HepG2 (cell line): ENCODE data around the gene RPGRIP1.

Experiments used
- CTCF ChIP-seq: sonication (generic); formaldehyde crosslinking; IDR thresholded peaks from 2 replicates; pipeline ENCODE4 v1.5.0; 2020; ENCODE audit warnings: mild to moderate bottlenecking, missing genetic modification reagents, moderate library complexity
- HNRNPH1 ChIP-seq: fragments of 200-400 bp; formaldehyde crosslinking; optimal IDR thresholded peaks from 2 replicates; pipeline ENCODE3; 2017; ENCODE audit warnings: mild to moderate bottlenecking, low read depth, low read length
- ISL2 ChIP-seq: sonication (generic); formaldehyde crosslinking; IDR thresholded peaks from 2 replicates; pipeline ENCODE4 v1.5.0; 2020; ENCODE audit warnings: missing genetic modification reagents
- KDM6A ChIP-seq: IDR thresholded peaks from 2 replicates; pipeline ENCODE4 v1.6.1; 2016; ENCODE audit warnings: low read depth
- MAX ChIP-seq: IDR thresholded peaks from 2 replicates; pipeline ENCODE4 v1.6.1; 2012; ENCODE audit warnings: inconsistent platforms
- MYC ChIP-seq: sonication (generic); formaldehyde crosslinking; IDR thresholded peaks from 2 replicates; pipeline ENCODE4 v1.9.0; 2021; ENCODE audit warnings: missing genetic modification reagents, borderline replicate concordance
- SMARCE1 ChIP-seq: fragments of 450-650 bp; IDR thresholded peaks from 2 replicates; pipeline ENCODE4 v1.6.1; 2017; ENCODE audit warnings: borderline replicate concordance
- ZBTB14 ChIP-seq: sonication (generic); formaldehyde crosslinking; IDR thresholded peaks from 2 replicates; pipeline ENCODE4 v1.4.0; 2020; ENCODE audit warnings: missing genetic modification reagents
- ZBTB21 ChIP-seq: sonication (generic); formaldehyde crosslinking; IDR thresholded peaks from 2 replicates; pipeline ENCODE4 v1.4.0; 2020; ENCODE audit warnings: missing genetic modification reagents
- ZNF317 ChIP-seq: sonication (generic); formaldehyde crosslinking; IDR thresholded peaks from 2 replicates; pipeline ENCODE4 v1.5.0; 2020; ENCODE audit warnings: mild to moderate bottlenecking, missing genetic modification reagents
- ZNF761 ChIP-seq: sonication (generic); formaldehyde crosslinking; conservative IDR thresholded peaks from 2 replicates; pipeline ENCODE4 v1.4.0; 2020; ENCODE audit warnings: mild to moderate bottlenecking, missing genetic modification reagents

GRCh38 chr14:21257394-21257909 lies 22.4 kb upstream of the RPGRIP1 start:
- no peak for TF ChIP-seq ZBTB21 (CRISPR knock-in tag)
- TF ChIP-seq MYC (CRISPR knock-in tag) = no peak
- no peak for TF ChIP-seq MAX
- TF ChIP-seq HNRNPH1 = no peak
- no peak for TF ChIP-seq ISL2
- TF ChIP-seq ZNF761 = no peak
- no peak for TF ChIP-seq CTCF (CRISPR knock-in tag)
- TF ChIP-seq ZBTB14 (CRISPR knock-in tag) = no peak
- no peak for TF ChIP-seq ZNF317 (CRISPR knock-in tag)
- no peak for TF ChIP-seq KDM6A (CRISPR knock-in tag)
- no peak for TF ChIP-seq SMARCE1
